NCI-H345 (cell line): ENCODE results near the gene SHC4.
"Not testable (repeated sequence)": the region's sequence is repeated elsewhere in the genome, so short reads cannot be mapped to it uniquely, and the experiment has no call there.

Experiments used
- DNase-seq: peaks from one replicate; lab custom pipeline; 2025; lab: John Stamatoyannopoulos, UW

SHC4 gene

GRCh38 chr15:48883699-48884098 is 80.0 kb downstream of the SHC4 start:
- DNase-seq, result no peak

- DNase-seq, result no peak
Observed at GRCh38 chr15:48880070-48880634, 83.6 kb downstream of the SHC4 start.

GRCh38 chr15:48877630-48878595 is 85.8 kb downstream of the SHC4 start, which contains the start of gene EID1:
Gene EID1 (plus strand): TSS chr15:48878134. CDS start chr15:48878177, 43 bp downstream.
- peak; percentile 90 for DNase-seq

- no peak for DNase-seq
Observed at GRCh38 chr15:48876057-48876456, 87.7 kb downstream of the SHC4 start.

GRCh38 chr15:48875241-48875960 is 88.3 kb downstream of the SHC4 start:
- DNase-seq, result no peak

GRCh38 chr15:48872632-48873031 is 91.1 kb downstream of the SHC4 start:
- no peak for DNase-seq

GRCh38 chr15:48871542-48871941 is 92.2 kb downstream of the SHC4 start:
- no peak for DNase-seq

GRCh38 chr15:48869966-48870365 is 93.8 kb downstream of the SHC4 start:
- no peak for DNase-seq

GRCh38 chr15:48868536-48868935 is 95.2 kb downstream of the SHC4 start:
- no peak for DNase-seq

- DNase-seq, result no peak
Observed at GRCh38 chr15:48868023-48868422, 95.7 kb downstream of the SHC4 start.

- no peak for DNase-seq
Observed at GRCh38 chr15:48866141-48866563, 97.6 kb downstream of the SHC4 start.

GRCh38 chr15:48865370-48866079 is 98.2 kb downstream of the SHC4 start:
- no peak for DNase-seq

- DNase-seq, result no peak
Observed at GRCh38 chr15:48862705-48863104, 101.0 kb downstream of the SHC4 start.

GRCh38 chr15:48861813-48862431 is 101.8 kb downstream of the SHC4 start:
- peak; percentile 40 for DNase-seq

GRCh38 chr15:48859426-48859825 is 104.3 kb downstream of the SHC4 start:
- DNase-seq, result no peak

- DNase-seq, result no peak
Observed at GRCh38 chr15:48858401-48858800, 105.3 kb downstream of the SHC4 start.

GRCh38 chr15:48856942-48857341 is 106.8 kb downstream of the SHC4 start:
- no peak for DNase-seq

GRCh38 chr15:48855501-48856440 is 107.9 kb downstream of the SHC4 start:
- DNase-seq, result no peak

GRCh38 chr15:48854434-48854833 is 109.3 kb downstream of the SHC4 start:
- DNase-seq, result not testable (repeated sequence)

GRCh38 chr15:48851956-48852355 is 111.8 kb downstream of the SHC4 start:
- DNase-seq, result no peak
